GM12891 (cell line): ENCODE measurements around the gene EMX2.

Source experiments
- PAX5 ChIP-seq: IDR thresholded peaks from 2 replicates; pipeline ENCODE4 v1.6.1; 2011; ENCODE audit warnings: low read length, moderate library complexity, mild to moderate bottlenecking; ENCODE audit not compliant: insufficient read depth, severe bottlenecking
- POLR2A ChIP-seq: IDR thresholded peaks from 2 replicates; pipeline ENCODE4 v1.6.1; 2011; ENCODE audit warnings: low read depth, low read length, control low read depth
- TAF1 ChIP-seq: IDR thresholded peaks from 2 replicates; pipeline ENCODE4 v1.6.1; 2011; ENCODE audit warnings: low read depth, low read length, control low read depth

GRCh38 chr10:117539361-117539773 lies 3.2 kb upstream of the EMX2 start:
- TF ChIP-seq POLR2A (no peak), PAX5 (no peak), TAF1 (no peak)
